VCaP (cell line): ENCODE measurements around the gene CDH4.

ENCODE experiments used
- H3K27ac ChIP-seq: fragments of 450-650 bp; 2 replicates; pipeline ENCODE4 v1.5.1; 2017
- CTCF ChIP-seq: fragments of 450-650 bp; conservative IDR thresholded peaks from 2 replicates; pipeline ENCODE4 v1.5.1; 2017; ENCODE audit warnings: mild to moderate bottlenecking, moderate library complexity

The CDH4 gene

GRCh38 chr20:61220131-61220530 lies 31.9 kb upstream of the CDH4 start:
- no peak for TF ChIP-seq CTCF
- no peak overlapping the region for H3K27ac ChIP-seq

- H3K27ac ChIP-seq: no peak overlapping the region
- no peak for TF ChIP-seq CTCF
Measured at GRCh38 chr20:61220626-61221325, 31.3 kb upstream of the CDH4 start.

GRCh38 chr20:61222699-61223098 lies 29.4 kb upstream of the CDH4 start:
- H3K27ac ChIP-seq: no peak overlapping the region
- TF ChIP-seq CTCF: no peak

- no peak overlapping the region for H3K27ac ChIP-seq
- no peak for TF ChIP-seq CTCF
Measured at GRCh38 chr20:61223121-61223520, 28.9 kb upstream of the CDH4 start.

GRCh38 chr20:61230166-61230565 lies 21.9 kb upstream of the CDH4 start:
- no peak overlapping the region for H3K27ac ChIP-seq
- no peak for TF ChIP-seq CTCF

GRCh38 chr20:61233590-61233989 lies 18.5 kb upstream of the CDH4 start:
- no peak for TF ChIP-seq CTCF
- H3K27ac ChIP-seq: no peak overlapping the region

- no peak for TF ChIP-seq CTCF
- peak overlapping the region; percentile 54 for H3K27ac ChIP-seq
Measured at GRCh38 chr20:61234224-61234890, 17.7 kb upstream of the CDH4 start.
